GM12872 (cell line): ENCODE results near the gene MOGAT2.

Experiments
- CTCF ChIP-seq: IDR thresholded peaks from 3 replicates; pipeline ENCODE4 v1.5.1; 2011; ENCODE audit warnings: low read depth, mild to moderate bottlenecking, low read length, moderate library complexity; ENCODE audit not compliant: insufficient read depth

The MOGAT2 gene

GRCh38 chr11:75759832-75760231, 42.2 kb downstream of the MOGAT2 start:
- TF ChIP-seq CTCF, result no peak

- TF ChIP-seq CTCF, result no peak
These were observed 42.6 kb downstream of the MOGAT2 start for GRCh38 chr11:75760243-75760642.

- no peak for TF ChIP-seq CTCF
These were observed 43.3 kb downstream of the MOGAT2 start for GRCh38 chr11:75760710-75761493.

GRCh38 chr11:75762158-75762557, 44.5 kb downstream of the MOGAT2 start:
- TF ChIP-seq CTCF, result no peak

GRCh38 chr11:75762885-75763284, 45.2 kb downstream of the MOGAT2 start:
- no peak for TF ChIP-seq CTCF

- TF ChIP-seq CTCF, result no peak
These were observed 46.2 kb downstream of the MOGAT2 start for GRCh38 chr11:75763846-75764245.

GRCh38 chr11:75765116-75765515, 47.5 kb downstream of the MOGAT2 start:
- TF ChIP-seq CTCF, result no peak
